Skeletal muscle tissue (tissue), 4 donors: ENCODE data around the gene AMACR. TPM values are rescaled to one million over a fixed set of nuclear protein-coding genes. Genes with fewer than 3 reads are reported as not detected.

Experiments
- H3K27ac ChIP-seq: one replicate; pipeline ENCODE4 v1.7.0; 2013; ENCODE audit warnings: mild to moderate bottlenecking, low read depth, low read length, inconsistent platforms
- H3K27me3 ChIP-seq, 3 donors: one replicate each; pipeline ENCODE4 v1.7.0; 2013; ENCODE audit warnings: low read length in 3 of 3; ENCODE audit not compliant: control insufficient read depth in 3 of 3, insufficient read depth in 3 of 3
- H3K36me3 ChIP-seq, 3 donors: one replicate each; pipeline ENCODE4 v1.7.0; 2013; ENCODE audit warnings: low read length in 3 of 3; ENCODE audit not compliant: control insufficient read depth in 3 of 3, insufficient read depth in 3 of 3
- H3K4me1 ChIP-seq, 3 donors: one replicate each; pipeline ENCODE4 v1.7.0; 2013; ENCODE audit warnings: low read length in 3 of 3, mild to moderate bottlenecking in 3 of 3; ENCODE audit not compliant: control insufficient read depth in 3 of 3, insufficient read depth in 3 of 3
- H3K4me3 ChIP-seq, 3 donors: one replicate each; pipeline ENCODE4 v1.7.0; 2013; ENCODE audit warnings: low read length in 3 of 3
- H3K9ac ChIP-seq, 3 donors: one replicate each; pipeline ENCODE4 v1.7.0; 2013; ENCODE audit warnings: low read length in 3 of 3, mild to moderate bottlenecking in 3 of 3, moderate library complexity in 2 of 3, low read depth in 1 of 3
- H3K9me3 ChIP-seq, 3 donors: one replicate each; pipeline ENCODE4 v1.7.0; 2013; ENCODE audit warnings: low read length in 3 of 3; ENCODE audit not compliant: control insufficient read depth in 3 of 3
- total RNA-seq: library from RNA; depleted of rRNA; stranded (reverse); fragments of >200 nt; gene quantifications from one replicate; pipeline ENCODE4 v1.2.3, GENCODE V29; 2014
- donor health status: Osteomylitis.

Gene AMACR
- total RNA-seq, 1 donor from 2014 or later = 4.2 TPM

- Histone ChIP-seq H3K9ac (no peak overlapping the region), H3K36me3 (no peaks in the 10 kb centered on the region), H3K27me3 (no peaks in the 10 kb centered on the region), H3K4me1 (peaks cover 17 to 32% (median 28%) of the 10 kb centered on the region in 3 donors), H3K9me3 (no peaks in the 10 kb centered on the region), H3K4me3 (no peak overlapping the region), H3K27ac (no peak overlapping the region)
Observed at GRCh38 chr5:34047143-34047542, 39.3 kb upstream of the AMACR start.

GRCh38 chr5:34045996-34046395, 38.1 kb upstream of the AMACR start:
- H3K4me3 ChIP-seq = no peak overlapping the region
- H3K36me3 ChIP-seq = no peaks in the 10 kb centered on the region
- no peaks in the 10 kb centered on the region for H3K27me3 ChIP-seq
- H3K9ac ChIP-seq = no peak overlapping the region
- peaks cover 17 to 32% (median 28%) of the 10 kb centered on the region in 3 donors for H3K4me1 ChIP-seq
- H3K27ac ChIP-seq = no peak overlapping the region
- no peaks in the 10 kb centered on the region for H3K9me3 ChIP-seq

GRCh38 chr5:34045023-34045422, 37.2 kb upstream of the AMACR start:
- Histone ChIP-seq H3K4me3 (no peak overlapping the region), H3K27ac (no peak overlapping the region), H3K9ac (no peak overlapping the region), H3K9me3 (no peaks in the 10 kb centered on the region), H3K27me3 (no peaks in the 10 kb centered on the region), H3K36me3 (no peaks in the 10 kb centered on the region), H3K4me1 (peaks cover 17 to 32% (median 28%) of the 10 kb centered on the region in 3 donors)

GRCh38 chr5:34043099-34043876, 35.4 kb upstream of the AMACR start, which contains the start of gene C1QTNF3:
C1QTNF3 (minus strand) TSS chr5:34043213; CDS start chr5:34043125, 88 bp downstream.
- Histone ChIP-seq H3K36me3 (no peaks in the 10 kb centered on the region), H3K27ac (peak within 1 kb of the TSS; percentile 10), H3K9ac (peak within 1 kb of the TSS in 1 of 3 donors; percentile 8), H3K27me3 (no peaks in the 10 kb centered on the region), H3K4me1 (peaks cover 17 to 32% (median 29%) of the 10 kb centered on the region in 3 donors), H3K9me3 (no peaks in the 10 kb centered on the region), H3K4me3 (peak within 1 kb of the TSS; percentile 42 to 63 (median 42))

GRCh38 chr5:34042321-34042720, 34.5 kb upstream of the AMACR start:
- H3K27ac ChIP-seq = peak overlapping the region; percentile 10
- no peaks in the 10 kb centered on the region for H3K9me3 ChIP-seq
- H3K9ac ChIP-seq = peak overlapping the region in 1 of 3 donors; percentile 8
- H3K27me3 ChIP-seq = no peaks in the 10 kb centered on the region
- peaks cover 17 to 36% (median 31%) of the 10 kb centered on the region in 3 donors for H3K4me1 ChIP-seq
- H3K4me3 ChIP-seq = peak overlapping the region in 1 of 3 donors; percentile 63
- H3K36me3 ChIP-seq = no peaks in the 10 kb centered on the region

- Histone ChIP-seq H3K9me3 (no peaks in the 10 kb centered on the region), H3K9ac (no peak overlapping the region), H3K27me3 (no peaks in the 10 kb centered on the region), H3K36me3 (no peaks in the 10 kb centered on the region), H3K4me1 (peaks cover 17 to 36% (median 27%) of the 10 kb centered on the region in 3 donors), H3K4me3 (no peak overlapping the region), H3K27ac (no peak overlapping the region)
Observed at GRCh38 chr5:34041247-34041972, 33.6 kb upstream of the AMACR start.

- Histone ChIP-seq H3K4me1 (peaks cover 17 to 34% (median 27%) of the 10 kb centered on the region in 3 donors), H3K9ac (no peak overlapping the region), H3K4me3 (no peak overlapping the region), H3K9me3 (no peaks in the 10 kb centered on the region), H3K27me3 (no peaks in the 10 kb centered on the region), H3K27ac (no peak overlapping the region), H3K36me3 (no peaks in the 10 kb centered on the region)
Observed at GRCh38 chr5:34040472-34040871, 32.6 kb upstream of the AMACR start.

- Histone ChIP-seq H3K4me1 (peaks cover 12 to 30% (median 18%) of the 10 kb centered on the region in 3 donors), H3K9me3 (no peaks in the 10 kb centered on the region), H3K36me3 (peaks cover 2 to 6% (median 5%) of the 10 kb centered on the region in 3 donors), H3K4me3 (no peak overlapping the region), H3K27me3 (no peaks in the 10 kb centered on the region), H3K9ac (no peak overlapping the region), H3K27ac (no peak overlapping the region)
Observed at GRCh38 chr5:34039398-34040157, 31.7 kb upstream of the AMACR start.

- Histone ChIP-seq H3K4me3 (no peak overlapping the region), H3K27me3 (no peaks in the 10 kb centered on the region), H3K27ac (no peak overlapping the region), H3K9me3 (no peaks in the 10 kb centered on the region), H3K36me3 (peaks cover 2 to 6% (median 5%) of the 10 kb centered on the region in 3 donors), H3K4me1 (peaks cover 9 to 23% (median 15%) of the 10 kb centered on the region in 3 donors), H3K9ac (no peak overlapping the region)
Observed at GRCh38 chr5:34038838-34039237, 31.0 kb upstream of the AMACR start.
